H1 (cell line): Measurements from ENCODE around the gene NEDD4L. TPM values are rescaled to one million over a fixed set of nuclear protein-coding genes. Genes with fewer than 3 reads are reported as not detected.

Experiments used
- CTCF ChIA-PET: fragments of 300-600 bp; sonication (Branson Sonifier 250); formaldehyde crosslinking; loops from one replicate; lab custom pipeline; 2021; ENCODE audit not compliant: partially characterized antibody; lab: Charles Lee
- POLR2A ChIA-PET: fragments of 300-600 bp; sonication (Branson Sonifier 250); formaldehyde crosslinking; loops from one replicate; lab custom pipeline; 2021; ENCODE audit warnings: inconsistent platforms; ENCODE audit not compliant: partially characterized antibody; lab: Charles Lee
- DNase-seq, 2 experiments: peaks; one replicate each; pipeline versions ENCODE4 v3.0.0 to v3.0.0-alpha.2; 2010 to 2022; ENCODE audit warnings: low spot score in 2 of 2, low read depth in 1 of 2, mixed read lengths in 1 of 2
- FAIRE-seq: peaks from 2 replicates; lab custom pipeline; 2011; peaks lifted over from hg19 to GRCh38; lab: Jason Lieb, UNC
- H2AFZ ChIP-seq: 2 replicates; pipeline ENCODE4 v1.8.1; 2012; ENCODE audit warnings: low read length, inconsistent platforms
- H2AK5ac ChIP-seq: 2 replicates; pipeline ENCODE4 v1.6.1; 2013; ENCODE audit warnings: low read depth, low read length
- H2BK120ac ChIP-seq: replicated peaks from 2 replicates; pipeline ENCODE3; 2013; ENCODE audit warnings: low read depth, low read length, inconsistent platforms
- H2BK12ac ChIP-seq: 2 replicates; pipeline ENCODE4 v1.6.1; 2013; ENCODE audit warnings: low read depth, low read length
- H2BK15ac ChIP-seq: 2 replicates; pipeline ENCODE4 v1.6.1; 2013; ENCODE audit warnings: low read length
- H2BK20ac ChIP-seq: 2 replicates; pipeline ENCODE4 v1.6.1; 2013; ENCODE audit warnings: low read length
- H2BK5ac ChIP-seq: 2 replicates; pipeline ENCODE4 v1.6.1; 2013; ENCODE audit warnings: low read depth, low read length
- H3K14ac ChIP-seq: 2 replicates; pipeline ENCODE4 v1.6.1; 2013; ENCODE audit warnings: inconsistent platforms; ENCODE audit not compliant: insufficient read length
- H3K18ac ChIP-seq: 2 replicates; pipeline ENCODE4 v1.6.1; 2013; ENCODE audit warnings: low read length; ENCODE audit errors: extremely low read depth
- H3K23ac ChIP-seq: 2 replicates; pipeline ENCODE4 v1.6.1; 2013; ENCODE audit warnings: inconsistent platforms; ENCODE audit not compliant: insufficient read length
- H3K23me2 ChIP-seq: 2 replicates; pipeline ENCODE4 v1.6.1; 2013; ENCODE audit warnings: low read depth, low read length
- H3K27ac ChIP-seq: 2 replicates; pipeline ENCODE4 v1.6.1; 2011; ENCODE audit warnings: low read depth, low read length, inconsistent platforms
- H3K27me3 ChIP-seq, 4 experiments: replicated peaks in 1 of 4; 1 replicate in 1 of 4; 2 replicates in 3 of 4; pipeline versions ENCODE4 v1.6.1 to v1.8.1; 2011 to 2013; ENCODE audit warnings: low read length in 3 of 4, mild to moderate bottlenecking in 3 of 4, inconsistent platforms in 2 of 4, mixed read lengths in 2 of 4, moderate library complexity in 1 of 4; ENCODE audit not compliant: control insufficient read depth in 3 of 4, insufficient read depth in 3 of 4; ENCODE audit errors: extremely low read depth in 1 of 4
- H3K36me3 ChIP-seq, 4 experiments: 2 replicates each; pipeline versions ENCODE4 v1.6.1 to v1.8.1; 2011 to 2013; ENCODE audit warnings: mild to moderate bottlenecking in 4 of 4, low read length in 3 of 4, moderate library complexity in 2 of 4, control low read depth in 1 of 4, inconsistent platforms in 1 of 4; ENCODE audit not compliant: insufficient read depth in 4 of 4, control insufficient read depth in 2 of 4
- H3K4ac ChIP-seq: replicated peaks from 2 replicates; pipeline ENCODE3; 2013; ENCODE audit warnings: low read length, low read depth, mixed read lengths, inconsistent platforms; ENCODE audit not compliant: insufficient read length
- H3K4me1 ChIP-seq, 4 experiments: replicated peaks in 1 of 4; 1 replicate in 1 of 4; 2 replicates in 3 of 4; pipeline versions ENCODE4 v1.6.1 to v1.8.1; 2011 to 2013; ENCODE audit warnings: low read length in 3 of 4, inconsistent platforms in 2 of 4, mixed read lengths in 1 of 4; ENCODE audit not compliant: insufficient read depth in 4 of 4, control insufficient read depth in 3 of 4
- H3K4me2 ChIP-seq, 2 experiments: 2 replicates each; pipeline versions ENCODE4 v1.6.1 to v1.8.1; 2011 to 2013; ENCODE audit warnings: low read depth in 2 of 2, low read length in 2 of 2, control low read depth in 1 of 2, inconsistent platforms in 1 of 2, mild to moderate bottlenecking in 1 of 2; ENCODE audit not compliant: insufficient read depth in 1 of 2
- H3K4me3 ChIP-seq, 4 experiments: fragments of 200-600, 300-600 bp in 1 of 4; sonication (generic), shearing (Covaris generic), sonication (Bioruptor Twin) in 1 of 4; 2 replicates each; pipeline versions ENCODE4 v1.5.1 to v1.8.1; 2011 to 2016; ENCODE audit warnings: low read length in 4 of 4, low read depth in 3 of 4, control low read depth in 2 of 4, inconsistent platforms in 2 of 4, mild to moderate bottlenecking in 2 of 4, mixed read lengths in 1 of 4, moderate library complexity in 1 of 4; ENCODE audit not compliant: insufficient read depth in 2 of 4; ENCODE audit errors: extremely low read depth in 1 of 4
- H3K56ac ChIP-seq: replicated peaks from 2 replicates; pipeline ENCODE3; 2013; ENCODE audit warnings: low read depth, mild to moderate bottlenecking, mixed read lengths, low read length, inconsistent platforms; ENCODE audit not compliant: insufficient read length
- H3K79me1 ChIP-seq: 2 replicates; pipeline ENCODE4 v1.6.1; 2013; ENCODE audit warnings: low read depth, low read length, control low read depth
- H3K79me2 ChIP-seq, 2 experiments: 2 replicates each; pipeline versions ENCODE4 v1.6.1 to v1.8.1; 2012 to 2013; ENCODE audit warnings: low read length in 2 of 2, mild to moderate bottlenecking in 2 of 2, inconsistent platforms in 1 of 2; ENCODE audit not compliant: insufficient read depth in 2 of 2, control insufficient read depth in 1 of 2
- H3K9ac ChIP-seq, 4 experiments: replicated peaks in 1 of 4; 1 replicate in 1 of 4; 2 replicates in 3 of 4; pipeline versions ENCODE4 v1.6.1 to v1.8.1; 2011 to 2013; ENCODE audit warnings: low read depth in 3 of 4, low read length in 3 of 4, control low read depth in 2 of 4, mild to moderate bottlenecking in 2 of 4, moderate library complexity in 2 of 4, inconsistent platforms in 1 of 4; ENCODE audit errors: extremely low read depth in 1 of 4
- H3K9me3 ChIP-seq, 2 experiments: 2 replicates each; pipeline versions ENCODE4 v1.6.1 to v1.8.1; 2012 to 2013; ENCODE audit warnings: mild to moderate bottlenecking in 2 of 2, moderate library complexity in 2 of 2, control low read depth in 1 of 2, inconsistent platforms in 1 of 2, low read depth in 1 of 2, low read length in 1 of 2, mixed read lengths in 1 of 2; ENCODE audit not compliant: insufficient read depth in 2 of 2
- H4K20me1 ChIP-seq, 2 experiments: replicated peaks in 1 of 2; 2 replicates each; pipeline versions ENCODE3 to v1.8.1; 2011 to 2013; ENCODE audit warnings: inconsistent platforms in 2 of 2, low read length in 2 of 2, mild to moderate bottlenecking in 1 of 2; ENCODE audit not compliant: insufficient read depth in 2 of 2, control insufficient read depth in 1 of 2
- H4K5ac ChIP-seq: 2 replicates; pipeline ENCODE4 v1.6.1; 2013; ENCODE audit warnings: low read length, low read depth, mixed read lengths, inconsistent platforms; ENCODE audit not compliant: insufficient read length
- H4K8ac ChIP-seq: 2 replicates; pipeline ENCODE4 v1.8.0; 2013; ENCODE audit warnings: mild to moderate bottlenecking, moderate library complexity, low read length, inconsistent platforms; ENCODE audit not compliant: insufficient read depth; ENCODE audit errors: extremely low read depth
- H4K91ac ChIP-seq: replicated peaks from 2 replicates; pipeline ENCODE3; 2013; ENCODE audit warnings: low read length, mixed read lengths, inconsistent platforms; ENCODE audit not compliant: insufficient read length
- CTCF ChIP-seq, 3 experiments: IDR thresholded peaks; 1 replicate in 2 of 3; 2 replicates in 1 of 3; pipeline versions ENCODE4 v1.5.1 to v1.6.1; 2011; ENCODE audit warnings: low read length in 3 of 3, mild to moderate bottlenecking in 3 of 3, inconsistent platforms in 2 of 3, low read depth in 1 of 3, moderate library complexity in 1 of 3; ENCODE audit not compliant: insufficient read depth in 1 of 3; ENCODE audit errors: control extremely low read depth in 1 of 3
- JUND ChIP-seq: IDR thresholded peaks from 2 replicates; pipeline ENCODE4 v1.6.1; 2011; ENCODE audit warnings: mild to moderate bottlenecking, improper control_type of control experiment, low read length
- RAD21 ChIP-seq, 2 experiments: IDR thresholded peaks in 1 of 2; conservative IDR thresholded peaks in 1 of 2; 2 replicates each; pipeline ENCODE4 v1.6.1; 2011; ENCODE audit warnings: low read depth in 2 of 2, low read length in 2 of 2, improper control_type of control experiment in 1 of 2, inconsistent platforms in 1 of 2, mild to moderate bottlenecking in 1 of 2, moderate library complexity in 1 of 2
- WGBS, 2 experiments: shearing (Covaris generic) in 1 of 2; methylation state at CpG; one replicate each; pipeline versions ENCODE4 v1.1.6 to v1.1.7; 2013 to 2015; ENCODE audit warnings: low lambda C conversion rate in 2 of 2, mixed read lengths in 2 of 2, inconsistent platforms in 1 of 2, low coverage in 1 of 2, missing lambda C conversion rate in 1 of 2; ENCODE audit not compliant: insufficient replicate concordance in 2 of 2, insufficient coverage in 1 of 2, insufficient read length in 1 of 2; ENCODE audit errors: extremely low coverage in 1 of 2, missing lambda C conversion rate in 1 of 2; 5-methylcytosine and 5-hydroxymethylcytosine counted together
- polyA plus RNA-seq, 7 experiments: library from polyadenylated mRNA; depleted of rRNA in 3 of 7; stranded (reverse) in 5 of 7; unstranded in 2 of 7; fragments of >200 nt in 5 of 7; fragments of 200-250 nt in 2 of 7; gene quantifications; 1 replicate in 5 of 7; 2 replicates in 1 of 7; 4 replicates in 1 of 7; pipeline versions ENCODE4 v1.2.1 to v1.2.3, GENCODE V29; 2011 to 2013; ENCODE audit warnings: missing spikeins in 2 of 7, mixed read lengths in 2 of 7
- total RNA-seq: library from RNA; stranded (reverse); fragmentation: NEBNext Ultra II Directional; extraction: Animal tissue kit (Norgen Biotek cat#: 25700); gene quantifications from 2 replicates; pipeline ENCODE4 v1.2.1, GENCODE V29; 2021

Gene NEDD4L
- total and polyA plus RNA-seq, 2 of the 8 experiments (the other 6 are each of a cell fraction or from before 2014, with no cell fraction given), result 37.3 to 69.8 TPM

- Histone ChIP-seq H3K79me2 (no peaks in the 10 kb centered on the region), H3K4ac (no peak overlapping the region), H2BK20ac (no peak overlapping the region), H3K4me2 (no peak overlapping the region), H3K27ac (no peak overlapping the region), H3K4me1 (no peaks in the 10 kb centered on the region; a peak in 1 of 7 replicates), H3K9me3 (no peaks in the 10 kb centered on the region), H3K79me1 (no peaks in the 10 kb centered on the region; the same call in 1 of the 2 replicates), H3K27me3 (no peaks in the 10 kb centered on the region), H3K36me3 (peaks cover 0 to 13% (median 4%) of the 10 kb centered on the region in 4 experiments; a peak in 4 of 8 replicates), H3K4me3 (no peak overlapping the region), H3K18ac (no peak overlapping the region), H2BK15ac (no peak overlapping the region), H2BK120ac (no peak overlapping the region), H2BK12ac (no peak overlapping the region), H4K20me1 (peaks cover 2 to 4% of the 10 kb centered on the region in 2 experiments), H4K91ac (no peak overlapping the region), H4K8ac (no peak overlapping the region), H2BK5ac (no peak overlapping the region), H4K5ac (no peak overlapping the region), H2AFZ (no peak overlapping the region), H3K23ac (no peak overlapping the region), H3K14ac (no peak overlapping the region), H3K56ac (no peak overlapping the region), H2AK5ac (no peak overlapping the region), H3K23me2 (no peaks in the 10 kb centered on the region), H3K9ac (no peak overlapping the region)
- WGBS, 2 experiments, result 66% methylated on average over 6 of the region's 6 CpGs; no CpG with 5 or more reads in 1 of the 2 experiments
- TF ChIP-seq RAD21 (IDR thresholded peaks at IDR 0.05 in 1 of 2, conservative IDR thresholded peaks at IDR 0.05 in 1 of 2; ENCODE audit: low read depth in 2 of 2, low read length in 2 of 2) (peak; percentile 80 to 88), JUND (no peak), CTCF (IDR thresholded peaks at IDR 0.05; ENCODE audit: control extremely low read depth in 1 of 3, insufficient read depth in 1 of 3, low read depth in 1 of 3, low read length in 3 of 3) (peak in 2 of 3 experiments; percentile 51 to 59; a peak in 3 of 4 replicates)
- POLR2A ChIA-PET, result interaction anchor here (0.9 kb wide), 1 partner anchor 127 kb away, joined by 3 read pairs; no protein-coding TSS in a partner anchor
- FAIRE-seq (peak; percentile 65), DNase-seq (no peak)
- CTCF ChIA-PET, result interaction anchor here (0.7 to 1.7 kb wide), 17 partner anchors 8 to 332 kb away, joined by 3 to 12 read pairs (median 4); no protein-coding TSS in a partner anchor
Measured at GRCh38 chr18:58321986-58322385, 278.0 kb downstream of the NEDD4L start.
